Stimulated activated CD4-positive, alpha-beta T cell treated with anti-CD3 and anti-CD28 coated beads, Interleukin-12 subunit alpha, Interleukin-12 subunit beta, amount 100 ng/mL, for 24 hours (primary cell): ENCODE data around the gene RBMXL3.
"Not testable (repeated sequence)": the region's sequence is repeated elsewhere in the genome, so short reads cannot be mapped to it uniquely, and the experiment has no call there.

Source experiments
- DNase-seq, 2 experiments: peaks; one replicate each; pipeline ENCODE4 v3.0.0-alpha.2; 2020; ENCODE audit warnings: low read depth in 2 of 2

The RBMXL3 gene

DNA sequence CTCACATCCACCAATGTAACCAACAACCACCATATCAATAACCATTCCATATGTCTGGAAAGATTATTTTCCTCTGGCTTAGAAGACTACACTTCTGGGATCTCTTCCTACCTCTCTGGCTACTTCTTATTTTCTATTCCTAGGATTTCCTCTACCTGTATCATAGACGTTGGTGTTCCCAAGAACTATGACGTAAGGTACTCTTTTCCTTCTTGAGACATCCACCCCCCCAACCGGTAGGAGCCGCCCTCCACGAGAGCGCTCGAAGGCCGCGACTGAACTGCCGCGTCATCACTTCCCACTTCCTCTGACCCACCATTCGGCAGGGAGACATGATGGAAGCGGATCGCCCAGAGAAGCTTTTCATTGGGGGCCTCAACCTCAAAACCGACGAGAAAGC lies at the start of gene RBMXL3:
Gene RBMXL3, plus strand, starts transcription at position 301 of the 400 bp plus-strand sequence. Its CDS starts 32 bp downstream, at position 333.
- DNase-seq = no peak

DNA sequence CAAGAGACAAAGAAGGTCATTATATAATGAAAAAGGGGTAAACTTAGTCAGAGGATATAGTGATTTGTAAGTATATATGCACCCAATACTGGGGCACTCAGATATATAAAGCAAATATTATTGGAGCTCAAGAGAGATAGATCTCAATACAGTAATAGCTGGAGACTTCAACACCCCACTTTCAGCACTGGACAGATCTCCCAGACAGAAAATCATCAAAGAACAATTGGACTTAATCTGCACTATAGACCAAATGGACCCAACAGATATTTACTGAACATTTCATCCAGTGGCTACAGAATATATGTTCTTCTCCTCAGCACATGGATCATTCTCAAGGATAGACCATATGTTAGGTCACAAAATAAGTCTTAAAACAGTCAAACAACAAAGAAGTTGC lies 47.2 kb upstream of the RBMXL3 start:
- no peak for DNase-seq

DNA sequence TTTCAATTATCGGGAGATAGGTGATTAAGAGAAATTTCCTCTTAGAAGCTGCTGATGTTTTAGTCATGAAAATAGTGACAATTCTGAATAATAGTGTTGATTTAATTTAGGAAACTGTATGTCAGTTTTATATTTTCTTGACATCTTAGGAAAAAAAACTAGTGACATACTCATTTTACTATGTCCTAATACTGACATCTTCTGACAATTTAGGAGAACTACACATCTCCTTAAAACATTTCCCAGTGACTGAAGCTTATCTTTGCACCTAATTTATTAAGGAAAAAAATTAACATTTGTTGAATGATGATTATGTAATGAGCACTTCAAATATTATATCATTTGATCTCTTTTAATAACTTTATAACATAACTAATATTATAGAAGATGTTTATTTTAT lies 42.0 kb upstream of the RBMXL3 start:
- DNase-seq = no peak

DNA sequence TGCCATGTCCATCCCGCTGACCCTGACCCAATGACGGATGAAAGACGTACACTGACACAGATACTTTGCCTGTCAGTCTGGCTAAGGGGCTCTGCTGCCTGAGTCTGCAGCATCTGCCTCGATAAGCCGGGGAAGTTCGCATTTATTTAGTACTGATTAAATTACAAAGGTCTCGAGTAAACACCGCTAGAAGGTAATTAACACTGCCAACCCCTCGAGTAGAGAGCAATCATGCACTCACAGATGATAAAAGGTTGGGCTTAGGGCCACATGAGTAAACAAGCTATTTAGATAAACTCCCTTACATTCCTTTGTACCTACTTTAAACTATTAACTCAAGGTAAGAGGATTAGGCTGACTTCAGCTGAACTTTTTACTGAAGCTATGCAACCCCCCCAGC lies 16.0 kb upstream of the RBMXL3 start:
- no peak for DNase-seq

DNA sequence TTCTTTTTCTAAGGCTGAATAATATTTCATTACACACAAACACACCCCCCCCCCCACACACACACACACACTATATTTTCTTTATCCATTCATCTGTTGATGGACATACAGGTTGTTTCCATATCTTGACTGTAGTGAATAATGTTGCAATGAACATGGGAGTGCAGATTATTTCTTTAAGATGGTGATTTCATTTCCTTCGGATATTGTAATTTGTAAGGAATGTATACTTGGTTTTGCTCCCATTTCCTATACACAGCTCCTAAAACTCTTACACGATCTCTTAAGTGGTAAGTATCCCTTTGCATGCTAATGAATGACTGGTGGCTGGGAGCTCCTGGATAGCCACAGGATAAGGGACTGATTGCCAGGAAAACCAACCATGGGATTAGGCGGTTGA lies 14.7 kb upstream of the RBMXL3 start:
- DNase-seq = no peak

DNA sequence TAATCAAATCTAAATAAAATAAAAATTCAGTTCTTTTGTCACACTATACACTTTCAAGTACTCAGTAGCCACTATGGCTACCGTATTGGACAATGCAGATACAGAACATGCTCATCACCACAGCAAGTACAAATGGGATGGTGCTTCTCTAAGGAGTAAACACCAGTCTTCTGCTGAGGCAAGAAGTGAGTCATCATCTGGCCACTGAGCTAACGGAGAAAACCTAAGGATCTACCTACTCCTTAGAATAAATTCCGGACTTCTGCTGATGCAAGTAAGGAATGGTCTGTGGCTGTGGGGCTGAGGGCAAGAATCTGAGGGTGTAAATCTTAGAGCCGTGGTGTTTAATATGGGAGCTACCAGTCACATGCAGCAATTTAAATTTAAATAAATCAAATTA lies 11.3 kb upstream of the RBMXL3 start:
- DNase-seq = no peak

DNA sequence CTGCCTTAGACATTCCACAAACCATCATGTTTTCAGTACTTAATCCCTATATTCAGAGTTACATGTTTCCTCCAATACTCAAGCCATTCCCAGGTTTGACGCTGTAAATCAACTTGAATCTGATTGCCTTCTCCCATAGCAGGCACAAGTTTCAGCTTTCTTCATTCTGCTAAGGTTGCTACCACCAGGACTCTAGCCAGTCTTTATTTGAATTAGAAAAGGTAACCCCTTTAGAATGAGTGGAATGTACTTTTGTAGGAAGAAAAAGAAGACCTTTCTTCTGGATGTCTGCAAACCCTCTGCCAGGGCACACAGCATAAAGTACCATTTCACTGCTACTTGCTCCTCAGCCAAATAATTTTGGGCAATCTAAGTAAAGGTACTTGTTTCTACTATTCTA lies 10.7 kb upstream of the RBMXL3 start:
- no peak for DNase-seq

DNA sequence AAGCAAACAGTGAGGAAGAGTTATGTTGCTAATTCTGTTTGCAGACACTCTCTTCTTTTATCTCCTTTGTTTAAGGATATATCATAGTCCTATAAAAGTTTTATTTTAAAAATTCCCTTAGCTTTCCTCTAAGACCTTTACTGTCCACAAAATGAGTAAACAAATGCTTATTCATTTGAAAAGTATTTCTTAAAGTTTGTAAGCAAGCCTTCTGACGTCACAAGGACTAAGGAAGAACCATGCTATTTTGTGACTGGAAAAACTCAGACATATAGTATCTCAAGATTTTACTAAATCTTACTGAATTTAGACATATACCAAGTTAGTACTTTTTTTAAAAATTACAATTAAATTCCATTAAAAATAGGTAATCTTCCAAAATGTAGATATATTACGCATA lies 5.2 kb upstream of the RBMXL3 start:
- DNase-seq = no peak

DNA sequence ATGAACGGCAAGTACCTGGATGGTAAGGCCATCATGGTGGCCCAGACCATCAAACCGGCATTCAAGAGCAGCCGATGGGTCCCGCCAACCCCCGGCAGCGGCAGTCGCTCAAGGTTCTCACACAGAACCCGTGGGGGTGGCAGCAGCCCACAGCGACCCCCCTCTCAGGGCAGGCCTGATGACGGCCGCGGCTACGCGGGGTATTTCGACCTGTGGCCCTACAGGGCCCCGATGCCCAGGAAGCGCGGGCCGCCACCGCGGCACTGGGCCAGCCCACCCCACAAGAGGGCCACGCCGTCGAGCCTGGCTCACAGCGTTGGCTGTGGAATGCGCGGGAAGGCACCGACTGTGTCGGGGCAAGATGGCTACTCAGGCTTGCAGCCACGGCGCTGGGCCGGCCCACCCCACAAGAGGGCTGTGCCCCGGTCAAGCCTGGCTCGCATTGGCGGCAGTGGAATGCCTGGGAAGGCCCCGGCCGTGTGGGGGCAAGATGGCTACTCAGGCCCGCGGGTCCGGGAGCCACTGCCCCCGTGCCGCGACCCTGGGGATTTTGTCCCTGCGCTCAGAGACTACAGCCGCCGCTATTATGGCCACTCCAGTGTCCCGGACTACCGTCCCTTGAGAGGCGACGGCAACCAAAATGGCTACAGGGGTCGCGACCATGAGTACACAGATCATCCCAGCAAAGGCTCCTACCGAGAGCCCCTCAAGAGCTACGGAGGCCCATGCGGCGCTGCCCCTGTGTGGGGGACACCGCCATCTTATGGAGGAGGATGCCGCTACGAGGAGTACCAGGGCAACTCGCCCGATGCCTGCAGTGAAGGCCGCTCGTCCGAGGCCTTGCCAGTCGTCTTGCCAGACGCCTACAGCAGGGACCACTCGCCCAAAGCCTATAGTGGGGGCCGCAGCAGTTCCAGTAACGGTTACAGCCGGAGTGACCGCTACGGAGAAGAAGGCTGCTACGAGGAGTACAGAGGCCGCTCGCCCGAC lies 731 bp downstream of the RBMXL3 start:
- DNase-seq = no peak

DNA sequence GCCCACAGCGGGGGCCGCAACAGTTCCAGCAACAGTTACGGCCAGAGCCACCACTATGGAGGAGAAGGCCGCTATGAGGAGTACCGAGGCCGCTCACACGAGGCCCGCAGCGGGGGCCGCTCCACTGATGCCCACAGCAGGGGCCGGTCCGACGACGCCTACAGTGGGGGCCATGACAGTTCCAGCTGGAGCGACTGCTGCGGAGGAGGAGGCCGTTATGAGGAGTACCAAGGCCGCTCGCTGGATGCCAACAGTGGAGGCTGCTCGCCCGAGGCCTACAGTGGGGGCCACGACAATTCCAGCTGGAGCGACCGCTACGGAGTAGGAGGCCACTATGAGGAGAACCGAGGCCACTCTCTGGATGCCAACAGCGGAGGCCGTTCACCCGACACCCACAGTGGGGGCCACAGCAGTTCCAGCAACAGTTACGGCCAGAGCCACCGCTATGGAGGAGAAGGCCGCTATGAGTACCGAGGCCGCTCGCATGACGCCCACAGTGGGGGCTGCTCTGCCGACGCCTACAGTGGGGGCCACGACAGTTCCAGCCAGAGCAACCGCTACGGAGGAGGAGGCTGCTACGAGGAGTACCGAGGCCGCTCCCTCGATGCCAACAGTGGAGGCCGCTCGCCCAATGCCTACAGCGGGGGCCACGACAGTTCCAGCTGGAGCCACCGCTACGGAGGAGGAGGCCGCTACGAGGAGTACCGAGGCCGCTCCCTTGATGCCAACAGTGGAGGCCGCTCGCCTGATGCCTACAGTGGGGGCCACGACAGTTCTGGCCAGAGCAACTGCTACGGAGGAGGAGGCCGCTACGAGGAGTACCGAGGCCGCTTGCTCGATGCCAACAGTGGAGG lies 1.7 kb downstream of the RBMXL3 start:
- no peak for DNase-seq

DNA sequence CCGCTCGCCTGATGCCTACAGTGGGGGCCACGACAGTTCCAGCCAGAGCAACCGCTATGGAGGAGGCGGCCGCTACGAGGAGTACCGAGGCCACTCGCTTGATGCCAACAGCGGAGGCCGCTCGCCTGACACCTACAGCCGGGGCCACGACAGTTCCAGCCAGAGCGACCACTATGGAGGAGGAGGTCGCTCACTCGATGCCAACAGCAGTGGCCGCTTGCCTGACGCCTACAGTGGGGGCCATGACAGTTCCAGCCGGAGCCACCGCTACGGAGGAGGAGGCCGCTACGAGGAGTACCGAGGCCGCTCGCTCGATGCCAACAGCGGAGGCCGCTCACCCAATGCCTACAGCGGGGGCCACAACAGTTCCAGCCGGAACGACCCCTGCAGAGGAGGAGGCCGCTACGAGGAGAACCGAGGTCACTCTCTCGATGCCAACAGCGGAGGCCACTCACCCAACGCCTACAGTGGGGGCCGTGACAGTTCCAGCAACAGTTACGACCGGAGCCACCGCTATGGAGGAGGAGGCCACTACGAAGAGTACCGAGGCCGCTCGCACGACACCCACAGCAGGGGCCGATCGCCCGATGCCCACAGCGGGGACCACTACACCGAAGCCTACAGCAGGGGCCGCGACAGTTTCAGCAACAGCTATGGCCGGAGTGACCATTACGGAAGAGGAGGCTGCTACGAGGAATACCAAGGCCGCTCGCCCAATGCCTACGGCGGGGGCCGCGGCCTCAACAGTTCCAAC lies 2.5 kb downstream of the RBMXL3 start:
- DNase-seq = no peak

DNA sequence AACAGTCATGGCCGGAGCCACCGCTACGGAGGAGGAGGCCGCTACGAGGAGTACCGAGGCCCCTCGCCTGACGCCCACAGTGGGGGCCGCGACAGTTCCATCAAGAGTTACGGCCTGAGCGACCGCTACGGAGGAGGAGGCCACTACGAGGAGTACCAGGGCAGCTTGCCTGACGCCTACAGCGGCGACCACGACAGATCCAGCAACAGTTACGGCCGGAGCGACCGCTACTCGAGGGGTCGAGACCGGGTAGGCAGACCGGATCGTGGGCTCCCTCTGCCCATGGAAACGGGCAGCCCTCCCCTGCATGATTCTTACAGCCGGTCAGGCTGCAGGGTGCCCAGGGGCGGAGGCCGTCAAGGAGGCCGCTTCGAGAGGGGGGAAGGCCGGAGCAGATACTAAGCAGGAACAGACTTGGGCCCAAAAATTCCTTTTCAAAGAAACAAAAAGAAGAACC lies 3.1 kb downstream of the RBMXL3 start:
- no peak for DNase-seq

DNA sequence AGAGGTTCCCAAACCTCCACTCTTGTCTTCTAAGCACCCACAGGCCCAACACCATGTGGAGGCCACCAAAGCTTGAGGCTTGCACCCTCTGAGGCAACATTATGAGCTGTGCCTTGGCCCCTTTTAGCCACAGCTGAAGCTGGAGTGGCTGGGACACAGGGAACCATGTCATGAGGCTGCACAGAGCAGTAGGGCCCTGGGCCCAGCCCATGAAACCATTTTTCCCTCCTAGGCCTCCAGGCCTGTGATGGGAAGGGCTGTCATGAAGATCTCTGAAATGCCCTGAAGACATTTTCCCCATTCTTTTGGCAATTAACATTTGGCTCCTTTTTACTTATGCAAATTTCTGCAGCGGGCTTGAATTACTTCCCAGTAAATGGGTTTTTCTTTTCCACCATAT lies 14.8 kb downstream of the RBMXL3 start:
- DNase-seq = no peak

DNA sequence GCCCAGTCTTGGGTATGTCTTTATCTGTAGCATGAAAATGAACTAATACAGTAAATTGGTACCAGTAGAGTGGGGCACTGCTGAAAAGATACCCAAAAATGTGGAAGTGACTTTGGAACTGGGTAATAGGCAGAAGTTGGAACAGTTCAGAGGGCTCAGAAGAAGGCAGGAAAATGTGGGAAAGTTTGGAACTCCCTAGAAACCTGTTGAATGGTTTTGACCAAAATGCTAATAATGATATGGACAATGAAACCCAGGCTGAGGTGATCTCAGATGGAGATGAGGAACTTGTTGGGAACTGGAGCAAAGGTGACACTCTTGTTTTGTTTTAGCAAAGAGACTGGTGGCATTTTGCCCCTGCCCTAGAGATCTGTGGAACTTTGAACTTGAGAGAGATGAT lies 20.3 kb downstream of the RBMXL3 start:
- DNase-seq = not testable (repeated sequence)

DNA sequence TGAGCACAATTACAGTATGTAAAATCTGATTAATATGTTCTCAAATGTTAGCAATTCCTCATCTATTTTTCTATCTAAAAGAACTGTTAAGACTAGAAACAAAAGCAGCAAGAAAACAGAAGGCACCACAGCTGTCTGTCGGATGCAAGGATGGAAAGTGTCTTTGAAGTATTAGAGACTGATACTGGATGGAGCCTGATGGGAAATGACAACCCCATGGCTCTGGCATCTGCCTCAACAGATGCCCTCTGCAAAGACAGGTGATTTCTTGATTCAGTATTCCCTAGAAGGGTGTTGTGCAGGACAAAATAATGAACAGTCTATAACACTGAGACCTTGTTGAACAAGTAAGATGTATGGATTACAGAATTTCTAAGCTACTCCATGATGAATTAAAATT lies 24.9 kb downstream of the RBMXL3 start:
- no peak for DNase-seq

DNA sequence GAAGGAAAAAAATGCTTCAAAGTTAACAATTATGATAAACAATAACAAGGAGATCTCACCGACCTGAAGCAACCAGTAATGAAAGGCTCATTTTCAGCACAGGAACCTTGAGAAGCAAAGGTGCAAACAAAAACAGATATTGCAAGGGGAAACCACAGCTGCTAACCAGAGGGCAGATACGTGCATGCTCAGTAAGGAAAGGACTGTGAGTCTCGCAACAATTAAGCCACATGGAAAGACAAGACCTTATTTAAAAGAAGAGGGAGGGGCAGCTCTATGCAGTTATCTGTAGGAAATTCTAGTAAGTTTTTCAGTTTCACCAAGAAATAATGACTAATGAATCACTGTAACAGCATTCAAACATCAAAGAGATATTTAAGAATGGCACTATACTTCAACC lies 25.4 kb downstream of the RBMXL3 start:
- no peak for DNase-seq

DNA sequence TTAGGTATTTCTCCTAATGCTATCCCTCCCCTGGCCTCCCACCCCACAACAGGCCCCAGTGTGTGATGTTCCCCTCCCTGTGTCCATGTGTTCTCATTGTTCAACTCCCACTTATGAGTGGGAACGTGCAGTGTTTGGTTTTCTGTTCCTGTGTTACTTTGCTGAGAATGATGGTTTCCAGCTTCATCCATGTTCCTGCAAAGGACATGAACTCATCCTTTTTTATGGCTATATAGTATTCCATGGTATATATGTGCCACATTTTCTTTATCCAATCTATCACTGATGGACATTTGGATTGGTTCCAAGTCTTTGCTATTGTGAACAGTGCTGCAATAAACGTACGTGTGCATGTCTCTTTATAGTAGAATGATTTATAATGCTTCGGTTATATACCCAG lies 28.1 kb downstream of the RBMXL3 start:
- DNase-seq = not testable (repeated sequence)

DNA sequence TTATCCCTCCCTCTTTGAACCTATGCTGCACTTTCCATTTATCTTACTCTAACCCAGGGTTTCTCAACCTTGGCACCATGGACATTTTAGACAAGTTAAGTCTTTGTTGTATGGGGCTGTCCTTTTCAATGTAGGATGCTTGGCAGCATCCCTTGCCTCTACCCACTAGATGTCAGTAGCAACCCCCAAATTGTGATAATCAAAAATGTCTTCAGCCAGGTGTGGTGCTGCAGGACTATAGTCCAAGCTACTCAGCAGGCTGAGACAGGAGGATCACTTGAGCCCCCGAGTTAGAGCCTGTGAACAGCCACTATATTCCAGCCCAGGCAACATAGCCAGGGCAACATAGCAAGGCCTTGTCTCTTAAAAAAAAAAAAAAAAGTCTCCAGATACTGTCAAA lies 37.7 kb downstream of the RBMXL3 start:
- DNase-seq = no peak

DNA sequence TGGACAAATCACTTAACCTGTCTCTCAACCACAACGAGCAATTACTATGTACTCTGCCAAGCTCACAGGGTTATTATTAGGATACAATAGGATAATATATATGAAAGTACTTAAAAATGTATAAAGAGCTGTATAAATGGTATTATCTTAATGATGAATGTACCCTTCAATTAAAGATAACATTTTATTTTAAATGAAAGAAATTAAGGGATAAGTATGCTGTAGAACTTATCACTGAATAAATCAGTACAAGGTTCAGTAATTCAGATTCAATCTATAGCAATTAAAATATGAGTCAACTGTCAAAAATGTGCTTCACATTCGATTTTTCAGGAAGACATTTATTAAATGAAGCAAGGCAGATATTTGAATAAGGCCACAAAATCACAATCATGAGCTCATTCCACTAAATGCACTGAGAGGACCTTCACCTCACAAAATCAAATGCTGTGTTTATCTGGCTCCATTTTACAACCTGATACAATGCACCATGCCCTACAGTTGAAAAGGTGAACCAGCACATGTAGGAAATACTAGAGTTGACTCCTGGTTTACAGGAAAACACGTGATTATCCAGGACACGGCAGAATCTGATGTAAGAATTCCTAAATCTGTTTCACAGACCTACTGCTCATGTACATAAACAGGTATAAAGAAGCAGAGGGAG lies 40.3 kb downstream of the RBMXL3 start:
- DNase-seq = no peak

DNA sequence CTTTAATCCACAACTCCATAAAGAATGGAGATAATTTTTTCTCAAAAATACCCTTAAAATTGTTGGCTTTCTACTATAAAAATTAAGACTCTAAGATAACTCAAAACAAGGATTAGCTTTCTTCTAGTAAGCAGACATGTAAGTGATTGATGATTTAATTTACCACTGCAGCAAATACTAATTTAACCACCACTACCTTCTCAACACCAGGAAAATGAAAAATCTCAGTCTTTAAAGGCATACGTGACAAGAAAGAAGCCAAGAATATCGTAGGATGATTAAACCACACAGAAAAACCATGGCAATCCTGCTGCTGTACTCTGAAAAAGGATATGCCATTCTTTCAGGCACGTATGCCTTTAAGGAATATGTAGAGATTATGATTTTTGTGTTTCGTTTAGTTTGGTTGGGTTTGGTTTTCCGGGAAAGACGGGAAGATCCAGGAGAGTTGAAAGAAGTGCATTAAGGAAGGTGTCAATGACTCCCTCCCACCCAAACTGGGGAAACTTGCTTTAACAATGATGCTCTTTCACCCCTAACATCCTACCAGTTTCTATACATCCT lies 43.8 kb downstream of the RBMXL3 start:
- DNase-seq = no peak
